Brain microvascular endothelial cell (primary cell): ENCODE measurements around the gene KRTAP20-3.

Experiments used
- DNase-seq: peaks from one replicate; pipeline ENCODE4 v3.0.0-alpha.2; 2020
- H3K27ac ChIP-seq: fragments of 250-450 bp; sonication (Bioruptor Pico); 2 replicates; pipeline ENCODE4 v1.5.1; 2020; ENCODE audit warnings: mild to moderate bottlenecking, moderate library complexity
- H3K27me3 ChIP-seq: fragments of 250-450 bp; sonication (Bioruptor Pico); replicated peaks from 2 replicates; pipeline ENCODE4 v1.5.1; 2020; ENCODE audit warnings: mild to moderate bottlenecking
- H3K36me3 ChIP-seq: fragments of 250-450 bp; sonication (Bioruptor Pico); replicated peaks from 2 replicates; pipeline ENCODE4 v1.5.1; 2020; ENCODE audit warnings: mild to moderate bottlenecking
- H3K4me3 ChIP-seq: 2 replicates; pipeline ENCODE4 v1.5.1; 2011; ENCODE audit warnings: low read depth, mild to moderate bottlenecking, control low read depth, low read length, moderate library complexity
- CTCF ChIP-seq: IDR thresholded peaks from 2 replicates; pipeline ENCODE4 v1.5.1; 2011; ENCODE audit warnings: low read depth, mild to moderate bottlenecking, moderate library complexity, low read length, control low read depth, inconsistent platforms; ENCODE audit errors: missing control alignments
- in situ Hi-C: cut with HindIII; loops from 2 replicates; pipeline ENCODE4 v1.10.0; 2017; ENCODE audit warnings: low sequenced_read_pairs, low pct_ligation_motif_present

Gene KRTAP20-3

DNA sequence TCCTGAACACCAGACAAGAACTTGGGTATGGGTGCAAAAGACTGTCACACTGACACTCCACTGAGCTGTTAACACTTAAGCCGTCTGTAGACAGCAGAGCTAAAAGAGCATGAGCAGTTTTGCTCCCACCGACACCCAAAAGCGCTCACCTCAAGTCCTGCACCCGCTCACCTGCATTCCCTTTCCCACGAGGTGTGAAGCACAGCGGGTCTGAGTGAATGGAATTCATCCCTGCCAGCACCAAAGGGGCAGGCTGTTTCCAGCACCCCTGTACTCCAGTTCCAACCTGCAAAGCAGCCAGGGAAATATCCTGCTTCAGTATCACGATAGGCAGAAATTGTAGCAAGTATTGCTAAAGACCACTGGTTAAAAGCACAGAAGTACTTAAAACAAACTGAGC, 47.2 kb downstream of the KRTAP20-3 start:
- no peak for DNase-seq
- no peak for TF ChIP-seq CTCF
- Histone ChIP-seq H3K36me3 (no peaks in the 10 kb centered on the region), H3K27me3 (no peaks in the 10 kb centered on the region), H3K4me3 (no peak overlapping the region), H3K27ac (no peak overlapping the region)
- in situ Hi-C loops = no loop called here
